Stimulated activated CD8-positive, alpha-beta memory T cell treated with anti-CD3 and anti-CD28 coated beads, Interleukin-15, amount 100 ng/mL, for 24 hours (primary cell): ENCODE measurements around the gene FOXJ2.
"Not testable (repeated sequence)": the region's sequence is repeated elsewhere in the genome, so short reads cannot be mapped to it uniquely, and the experiment has no call there.

Source experiments
- DNase-seq: peaks from one replicate; pipeline ENCODE4 v3.0.0-alpha.2; 2020; ENCODE audit warnings: low read depth

Gene FOXJ2

DNA sequence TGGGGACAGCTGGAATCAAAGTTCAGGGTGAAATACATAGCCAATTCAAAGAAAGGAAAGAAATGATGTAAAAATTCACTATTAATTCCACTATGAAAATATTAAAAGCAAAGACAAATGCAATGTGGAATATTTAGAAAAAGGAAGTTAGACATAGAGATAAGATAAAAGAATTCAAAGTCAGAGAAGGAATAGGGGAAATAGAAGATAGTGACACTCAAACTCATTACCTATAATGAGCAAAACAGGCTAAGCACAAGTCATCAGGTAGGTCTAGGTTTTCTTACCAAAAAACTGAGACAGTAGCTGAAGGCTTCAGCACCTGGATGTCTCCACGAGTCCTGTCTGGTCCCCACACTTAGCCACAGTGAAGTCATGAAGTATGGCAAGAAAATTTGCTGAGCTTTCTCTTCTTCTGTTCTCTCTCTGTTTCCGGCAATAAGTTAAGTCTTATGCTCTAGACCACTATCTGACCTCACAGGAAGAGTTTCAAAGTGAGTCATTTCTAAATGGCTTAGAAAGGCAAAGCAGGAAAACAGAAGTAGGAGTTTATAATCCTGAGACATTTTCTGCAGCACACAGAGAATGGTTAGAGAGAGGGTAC is 33.6 kb downstream of the FOXJ2 start, which contains the start of gene C3AR1:
Gene C3AR1 (minus strand): TSS at position 369 of the 604 bp plus-strand sequence. CDS start 6,174 bp downstream, outside the sequence.
- no peak for DNase-seq

DNA sequence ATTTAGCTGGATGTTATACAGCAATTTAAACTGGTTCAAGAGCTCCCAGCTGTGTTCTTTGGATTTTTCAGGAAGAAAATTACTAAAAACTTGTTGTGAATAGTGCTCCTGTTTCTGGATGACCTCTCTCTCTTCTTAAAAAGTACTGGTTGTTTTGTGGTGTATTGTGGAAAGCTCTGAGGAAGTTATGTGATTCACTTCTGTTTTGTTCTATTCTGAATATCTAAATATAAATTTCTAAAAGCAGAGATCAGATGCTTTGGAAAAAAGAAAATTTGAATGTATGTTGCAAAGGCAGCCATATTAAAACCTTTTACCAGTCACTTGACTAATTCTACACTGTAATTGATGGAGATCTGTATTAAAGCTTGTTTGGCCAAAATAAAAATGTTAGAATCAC is 37.1 kb downstream of the FOXJ2 start:
- no peak for DNase-seq

DNA sequence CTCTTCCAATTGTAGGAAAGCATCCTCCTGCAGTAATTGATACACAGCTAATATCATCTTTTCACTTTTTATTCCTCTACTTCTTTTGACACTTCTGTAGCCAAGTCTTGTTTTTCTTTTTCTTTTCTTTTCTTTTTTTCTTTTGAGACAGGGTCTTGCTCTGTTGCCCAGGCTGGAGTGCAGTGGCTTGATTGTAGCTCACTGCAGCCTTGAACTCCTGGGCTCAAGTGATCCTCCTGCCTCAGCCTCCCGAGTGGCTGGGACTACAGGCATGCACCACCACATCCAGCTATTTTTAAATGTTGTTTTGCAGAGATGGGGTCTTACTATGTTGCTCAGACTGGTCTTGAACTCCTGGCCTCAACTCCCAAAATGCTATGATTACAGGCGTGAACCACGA is 39.3 kb downstream of the FOXJ2 start:
- not testable (repeated sequence) for DNase-seq

DNA sequence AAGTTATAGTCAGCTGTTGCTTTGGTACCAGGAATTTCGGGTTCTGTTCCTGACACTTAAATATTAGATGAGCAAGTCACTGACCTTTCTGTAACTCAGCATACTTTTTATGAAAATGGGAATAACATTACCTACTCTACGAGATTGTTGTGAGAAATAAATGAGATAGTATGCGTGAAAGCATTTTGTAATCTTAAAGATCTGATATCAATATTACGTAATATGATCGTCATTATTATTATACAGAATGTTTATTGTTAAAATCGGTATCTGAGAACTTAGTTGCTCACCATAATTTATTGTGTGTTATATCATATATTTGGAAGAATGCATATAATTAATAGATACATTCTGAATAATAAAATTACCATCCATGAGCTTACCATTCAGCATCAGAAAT is 43.4 kb downstream of the FOXJ2 start:
- DNase-seq: no peak

DNA sequence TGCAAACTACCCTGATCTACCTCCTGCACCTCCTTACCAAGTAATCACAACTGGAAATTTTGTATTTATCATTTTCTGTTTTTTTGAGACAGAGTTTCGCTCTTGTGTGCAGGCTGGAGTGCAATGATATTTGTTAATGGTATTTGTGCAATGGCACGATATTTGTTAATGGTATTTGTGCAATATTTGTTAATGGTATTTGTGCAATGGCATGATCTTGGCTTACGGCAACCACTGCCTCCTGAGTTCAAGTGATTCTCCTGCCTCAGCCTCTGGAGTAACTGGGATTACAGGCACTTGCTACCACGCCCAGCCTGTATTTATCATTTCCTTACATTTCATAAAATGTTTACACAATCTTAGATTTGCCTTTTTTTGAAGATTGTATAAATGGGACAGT is 43.9 kb downstream of the FOXJ2 start:
- DNase-seq: no peak

DNA sequence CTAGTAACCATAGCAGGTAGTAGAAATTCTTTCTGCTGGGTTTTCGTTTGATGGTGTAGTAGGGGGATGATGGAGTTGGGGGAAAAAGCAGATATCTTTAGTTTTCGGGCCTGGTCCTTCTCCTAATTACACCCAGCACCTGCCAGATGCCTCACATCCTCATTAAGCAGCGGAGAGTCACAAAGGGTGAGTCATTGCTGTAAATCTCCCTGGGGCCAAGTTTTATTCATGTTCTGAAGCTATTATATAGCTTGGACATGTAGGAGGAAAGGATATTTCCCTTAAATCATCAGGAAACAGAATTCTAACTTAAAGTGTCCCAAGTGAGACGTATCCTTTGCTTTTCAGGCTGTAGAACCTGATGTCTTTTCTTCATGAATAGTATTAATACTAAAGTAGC is 44.7 kb downstream of the FOXJ2 start:
- no peak for DNase-seq

DNA sequence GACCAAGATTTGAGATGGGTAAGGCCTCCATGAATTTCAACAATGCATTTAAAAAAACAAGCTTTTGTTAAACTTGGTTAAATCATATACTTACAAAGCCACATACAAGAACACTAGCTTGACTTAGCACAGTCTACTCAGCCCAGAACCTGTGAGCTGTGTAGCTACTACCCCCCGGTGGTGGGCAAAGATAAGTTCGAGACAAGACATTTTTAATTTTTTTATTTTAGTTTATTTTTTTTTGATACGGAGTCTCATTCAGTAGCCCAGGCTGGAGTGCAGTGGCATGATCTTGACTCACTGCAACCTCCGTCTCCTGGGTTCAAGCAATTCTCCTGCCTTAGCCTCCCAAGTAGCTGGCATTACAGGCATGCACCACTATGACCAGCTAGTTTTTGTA is 45.9 kb downstream of the FOXJ2 start:
- DNase-seq: no peak

- DNase-seq: no peak
Observed at GRCh38 chr12:8078916-8079315, 46.4 kb downstream of the FOXJ2 start.

DNA sequence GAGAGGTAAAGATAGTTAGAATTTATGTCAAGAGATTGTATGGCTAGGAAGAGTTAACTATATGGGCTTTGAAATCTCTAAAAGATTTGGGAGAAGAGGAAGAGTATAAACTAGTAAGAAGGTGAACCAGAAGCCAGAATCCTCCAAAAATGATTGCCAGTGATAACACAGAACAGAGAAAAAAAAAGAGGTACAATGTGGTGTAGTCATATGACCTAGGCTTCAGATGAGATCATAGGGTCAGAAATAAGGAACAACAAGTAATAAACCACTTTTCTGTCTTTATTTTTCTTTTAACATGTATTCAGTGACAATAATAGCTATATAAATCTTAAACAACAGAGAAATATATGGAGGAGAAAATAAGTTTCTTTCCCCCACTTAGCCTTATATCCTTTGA is 47.6 kb downstream of the FOXJ2 start:
- no peak for DNase-seq

DNA sequence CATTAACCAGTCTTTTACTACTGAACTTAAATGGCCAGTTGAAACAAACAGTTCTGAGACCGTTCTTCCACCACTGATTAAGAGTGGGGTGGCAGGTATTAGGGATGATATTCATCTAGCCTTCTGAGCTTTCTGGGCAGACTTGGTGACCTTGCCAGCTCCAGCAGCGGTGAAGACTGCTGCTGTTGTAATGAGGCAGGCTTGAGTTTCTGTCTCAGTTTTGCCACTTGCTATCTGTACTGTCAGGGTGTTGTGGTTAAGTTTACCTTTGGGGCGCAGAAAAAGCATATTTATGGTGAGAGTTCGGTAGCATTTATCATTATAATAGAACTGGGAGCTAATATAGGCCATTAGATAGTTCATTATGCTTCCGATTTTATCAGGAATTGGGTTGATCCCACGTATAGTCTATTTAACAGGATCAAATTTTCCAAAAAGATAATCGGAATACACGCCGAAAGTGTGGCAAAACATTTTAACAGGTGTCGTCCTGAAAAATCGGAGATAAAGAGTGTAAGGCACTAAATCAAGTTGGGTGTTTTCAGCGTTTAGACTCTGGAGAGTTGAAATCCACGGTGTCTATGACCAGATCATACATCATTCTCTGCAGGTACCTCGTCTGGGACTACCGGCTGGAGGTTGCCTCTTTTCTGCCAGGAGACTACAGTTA is 48.9 kb downstream of the FOXJ2 start:
- DNase-seq: no peak

DNA sequence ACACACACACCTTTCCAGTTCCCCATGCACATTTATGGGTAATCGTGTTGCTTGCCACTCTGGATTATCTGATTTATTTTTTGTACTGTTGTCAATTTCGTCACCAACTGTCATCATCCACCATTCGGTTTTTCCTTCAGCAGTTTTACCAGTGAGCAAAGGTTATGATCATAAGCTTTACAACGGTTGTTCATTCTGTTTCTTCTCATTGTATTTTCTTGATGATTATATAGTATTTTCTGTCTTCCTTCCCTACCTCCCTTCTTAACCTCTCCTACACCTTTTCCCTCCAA is 50.2 kb downstream of the FOXJ2 start:
- no peak for DNase-seq

DNA sequence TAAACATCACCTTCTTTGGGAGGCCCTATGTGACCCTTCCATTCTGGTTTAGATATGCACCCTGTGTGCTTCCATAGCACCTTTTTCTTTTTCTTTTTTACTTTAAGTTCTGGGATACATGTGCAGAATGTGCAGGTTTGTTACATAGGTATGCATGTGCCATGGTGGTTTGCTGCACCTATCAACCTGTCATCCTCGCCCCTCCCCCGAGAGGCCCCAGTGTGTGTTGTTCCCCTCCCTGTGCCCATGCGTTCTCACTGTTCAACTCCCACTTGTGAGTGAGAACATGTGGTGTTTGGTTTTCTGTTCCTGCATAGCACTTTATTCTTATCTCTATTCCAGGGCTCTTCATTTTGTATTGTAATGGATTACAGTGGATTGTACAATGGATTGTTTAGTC is 51.8 kb downstream of the FOXJ2 start:
- DNase-seq: not testable (repeated sequence)

GRCh38 chr12:8087666-8088065 is 55.1 kb downstream of the FOXJ2 start:
- no peak for DNase-seq

- DNase-seq: no peak
Observed at GRCh38 chr12:8088574-8088973, 56.1 kb downstream of the FOXJ2 start.

DNA sequence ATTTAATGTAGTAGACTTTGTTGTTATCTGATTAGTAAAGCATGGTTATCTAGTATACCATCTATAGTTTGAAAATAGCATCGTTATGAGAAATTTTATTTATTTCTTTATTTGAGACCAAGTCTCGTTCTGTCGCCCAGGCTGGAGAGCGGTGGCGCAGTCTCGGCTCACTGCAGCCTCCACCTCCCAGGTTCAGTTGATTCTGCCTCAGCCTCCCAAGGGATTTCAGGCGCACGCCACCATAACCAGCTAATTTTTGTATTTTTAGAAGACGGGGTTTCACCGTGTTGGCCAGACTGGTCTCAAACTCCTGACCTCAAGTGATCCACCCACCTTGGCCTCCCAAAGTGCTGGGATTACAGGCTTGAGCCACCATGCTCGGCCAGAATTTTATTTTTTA is 56.8 kb downstream of the FOXJ2 start:
- not testable (repeated sequence) for DNase-seq

DNA sequence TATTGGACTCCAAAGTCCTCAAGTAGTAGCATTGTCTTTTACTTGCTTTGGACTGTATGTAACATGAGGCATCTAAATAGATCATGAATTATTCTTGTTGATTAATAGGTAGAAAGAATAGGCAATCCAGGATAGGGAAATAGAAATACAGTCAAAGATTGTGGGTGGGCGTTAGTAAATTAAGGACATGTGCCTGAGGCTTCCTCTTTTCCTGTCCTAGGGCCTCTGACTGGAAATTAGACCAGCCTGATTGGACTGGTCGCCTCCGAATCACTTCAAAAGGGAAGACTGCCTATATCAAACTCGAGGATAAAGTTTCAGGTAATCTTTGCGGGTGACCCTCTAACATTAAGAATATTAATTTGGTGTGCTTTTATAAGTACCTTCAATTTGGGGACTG is 57.2 kb downstream of the FOXJ2 start:
- no peak for DNase-seq

DNA sequence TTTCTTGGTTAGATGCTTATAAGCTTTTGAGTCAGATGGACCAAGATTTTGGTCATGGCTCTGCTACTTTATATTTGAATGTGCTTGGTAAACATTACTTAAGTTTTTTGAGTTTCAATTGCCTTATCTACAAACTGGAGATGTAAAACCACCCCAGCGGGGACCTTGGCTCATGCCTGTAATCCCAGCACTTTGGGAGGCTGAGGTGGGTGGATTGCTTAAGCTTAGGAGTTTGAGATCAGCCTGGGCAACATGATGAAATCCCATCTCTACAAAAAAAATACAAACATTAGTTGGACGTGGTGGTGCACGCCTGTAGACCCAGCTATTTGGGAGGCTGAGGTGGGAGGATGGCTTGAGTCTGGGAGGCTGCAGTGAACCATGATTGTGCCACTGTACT is 60.8 kb downstream of the FOXJ2 start:
- no peak for DNase-seq

DNA sequence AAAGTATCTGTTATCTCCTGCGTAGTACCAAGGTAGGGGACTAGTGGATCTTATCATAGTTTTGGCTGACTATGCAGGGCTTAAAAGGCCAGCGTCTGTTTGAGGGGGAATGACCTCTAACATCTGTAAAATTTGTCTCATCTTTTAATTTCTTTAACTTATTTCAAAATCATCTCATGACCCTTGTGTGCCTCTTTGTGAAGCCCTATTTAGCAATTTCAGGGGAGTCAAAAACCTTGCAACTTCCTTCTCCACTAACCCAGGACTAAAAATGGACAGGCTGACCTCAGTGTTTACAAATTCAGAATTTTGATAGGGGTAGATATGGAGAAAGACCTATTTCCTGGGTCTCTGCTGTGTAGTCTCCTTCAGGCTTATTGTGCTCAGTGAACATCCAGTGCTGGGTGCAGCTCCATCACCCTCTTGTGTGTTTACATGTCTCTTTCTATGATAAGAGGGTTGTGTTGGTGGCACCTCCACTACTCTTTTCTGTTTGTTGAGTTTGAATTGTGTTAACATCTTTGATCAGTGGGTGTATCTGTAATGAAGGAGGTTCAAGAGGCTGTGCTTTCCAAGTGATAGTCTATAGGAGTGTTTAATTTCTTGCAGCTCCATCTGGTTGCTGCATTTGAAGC is 63.9 kb downstream of the FOXJ2 start:
- no peak for DNase-seq

GRCh38 chr12:8099235-8099634 is 66.7 kb downstream of the FOXJ2 start:
- no peak for DNase-seq
